A204.1 (cell line): ENCODE results near the gene HOXA1.

Experiments used
- FAIRE-seq: peaks from 2 replicates; lab custom pipeline; 2012; peaks lifted over from hg19 to GRCh38; lab: Jason Lieb, UNC

The HOXA1 gene

DNA sequence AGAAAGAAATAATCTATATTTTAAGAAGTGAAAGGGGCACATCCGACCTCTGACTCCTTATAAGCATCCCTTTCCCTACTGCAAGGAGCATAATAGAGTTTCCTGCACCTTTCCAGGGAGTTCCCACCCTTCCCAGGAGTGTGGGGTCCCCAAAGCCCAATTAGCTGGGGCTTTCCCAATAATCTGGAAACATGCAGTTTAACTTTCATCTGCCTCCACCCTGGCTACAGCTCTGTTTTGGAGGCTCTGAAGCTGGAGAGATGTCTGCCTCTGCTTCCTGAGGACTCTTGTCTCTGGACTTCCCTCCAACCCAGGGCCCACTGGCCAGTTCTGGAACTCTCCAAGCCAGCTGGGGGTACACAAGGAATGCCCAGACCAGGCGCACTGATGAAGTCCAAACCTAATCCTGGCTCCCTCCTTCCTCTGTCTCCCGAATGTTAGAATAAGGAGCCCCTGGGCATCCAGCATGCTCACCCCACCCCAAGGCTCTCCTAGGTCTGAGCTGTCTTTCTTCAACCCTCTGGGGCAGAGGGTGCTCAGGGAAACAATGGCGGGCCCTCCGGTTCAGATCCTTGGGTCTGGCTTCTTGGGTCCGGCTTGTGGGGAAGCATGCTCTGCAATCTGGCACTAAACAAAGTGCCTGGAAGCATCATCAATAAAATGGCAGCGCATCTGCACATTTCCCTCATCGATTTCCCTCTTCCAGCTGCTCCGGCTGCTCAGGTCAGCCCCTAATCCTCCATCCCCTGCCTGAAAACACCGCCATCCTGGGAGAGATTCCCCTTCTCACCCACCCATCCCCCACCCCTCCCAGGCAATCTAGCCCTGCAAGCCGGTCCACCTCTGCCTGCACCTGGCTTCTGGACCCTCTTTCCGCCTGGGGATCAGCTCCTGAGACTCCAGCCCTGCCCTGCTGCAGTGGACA is 21.4 kb upstream of the HOXA1 start:
- FAIRE-seq, result no peak

DNA sequence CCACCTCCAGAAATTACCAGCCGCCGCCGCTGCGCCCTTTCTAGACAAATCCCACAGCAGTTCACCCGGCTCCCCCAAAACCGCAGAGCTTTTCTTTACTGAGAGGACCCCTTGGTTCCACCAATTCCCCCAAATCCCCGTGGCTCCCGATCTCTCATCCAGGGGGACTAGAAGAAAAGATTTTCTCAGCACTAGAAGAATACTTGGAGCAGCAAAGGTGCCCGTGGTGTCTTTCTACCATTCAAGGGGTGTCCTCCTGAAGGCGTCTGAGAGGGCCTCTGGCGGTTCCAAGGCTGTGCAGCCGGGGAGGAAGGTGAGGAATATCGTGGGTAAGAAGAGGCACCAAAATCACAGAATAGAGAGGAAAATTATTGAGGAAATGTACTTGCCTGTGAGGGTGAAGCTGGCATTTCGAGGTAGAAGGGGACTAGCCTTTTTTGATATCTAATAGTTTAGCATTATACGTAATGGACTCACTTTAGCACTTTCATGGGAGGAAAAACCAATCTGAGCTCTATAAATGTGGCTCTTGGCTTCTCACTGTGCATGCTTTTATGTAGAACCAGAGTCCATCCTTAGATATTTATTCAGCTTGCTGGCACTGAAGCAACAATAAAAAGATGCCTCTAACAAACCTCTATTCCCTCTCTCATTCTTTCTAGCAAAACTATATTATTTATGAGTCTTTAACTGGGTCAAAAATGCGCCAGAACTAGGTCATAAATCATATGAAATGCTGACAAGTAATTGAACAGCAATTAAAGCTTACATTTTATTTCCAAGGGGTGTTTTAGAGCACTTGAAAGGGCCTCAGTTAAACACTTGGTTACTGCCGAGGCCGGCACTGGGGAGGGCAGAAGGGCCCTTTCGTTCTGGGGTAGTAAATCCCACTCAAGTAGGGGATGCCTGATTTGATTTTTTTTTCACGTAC is 20.5 kb upstream of the HOXA1 start:
- FAIRE-seq, result no peak

DNA sequence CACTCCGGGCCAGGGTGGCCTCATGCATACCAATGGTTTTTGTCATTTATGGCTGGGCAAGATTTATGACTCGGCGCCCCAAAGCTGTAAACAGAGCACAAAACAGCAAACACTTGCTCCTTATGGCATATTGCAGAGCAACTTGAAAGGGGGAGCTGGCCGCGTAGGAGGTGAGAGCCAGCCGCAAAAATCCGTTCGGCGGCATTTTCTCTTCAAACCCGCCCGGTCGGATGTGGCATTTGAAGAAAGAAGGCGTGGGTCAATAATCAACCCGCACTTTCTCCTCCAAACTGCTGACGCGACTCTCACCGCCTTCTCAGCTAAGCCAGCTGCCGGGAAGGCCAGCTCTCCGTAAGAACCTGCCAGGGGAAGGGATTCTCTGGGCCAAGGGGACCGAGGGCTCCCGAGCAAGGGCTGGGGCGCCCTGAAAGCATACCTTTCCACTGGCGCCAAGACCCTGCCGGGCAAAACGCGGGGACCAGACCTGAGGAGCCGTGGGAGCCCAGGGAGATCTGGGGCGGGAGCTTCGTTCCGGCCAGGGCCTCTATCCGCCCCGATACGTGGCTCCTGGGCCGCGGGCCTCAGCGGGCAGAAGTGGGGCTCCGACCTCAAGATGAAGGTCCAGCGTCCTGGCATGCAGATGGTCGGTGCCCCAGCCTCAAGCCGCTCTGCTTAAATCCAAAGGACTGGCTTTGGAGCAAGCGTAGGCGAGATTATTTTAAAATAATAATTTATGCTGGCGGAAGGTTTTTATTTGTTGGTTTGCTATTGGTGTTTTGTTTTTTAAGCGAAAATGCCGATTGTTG is 19.6 kb upstream of the HOXA1 start:
- FAIRE-seq, result no peak

DNA sequence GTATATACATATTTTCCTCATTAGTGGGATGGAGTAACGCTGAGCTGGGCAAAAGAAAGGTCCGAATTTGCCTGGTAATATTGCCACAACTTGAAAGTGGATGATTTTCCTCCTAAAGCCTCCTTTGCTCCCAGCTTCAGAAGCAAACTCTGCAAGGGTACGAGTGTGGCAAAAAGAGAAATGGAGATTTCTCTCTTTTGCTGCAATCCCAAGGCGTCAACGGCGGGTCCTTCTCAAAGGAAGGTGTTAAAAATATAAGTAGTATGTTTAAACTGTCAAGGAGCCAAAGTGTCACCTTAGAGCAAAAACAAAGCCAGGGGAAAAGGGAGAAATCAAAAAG is 19.1 kb upstream of the HOXA1 start:
- FAIRE-seq, result no peak

DNA sequence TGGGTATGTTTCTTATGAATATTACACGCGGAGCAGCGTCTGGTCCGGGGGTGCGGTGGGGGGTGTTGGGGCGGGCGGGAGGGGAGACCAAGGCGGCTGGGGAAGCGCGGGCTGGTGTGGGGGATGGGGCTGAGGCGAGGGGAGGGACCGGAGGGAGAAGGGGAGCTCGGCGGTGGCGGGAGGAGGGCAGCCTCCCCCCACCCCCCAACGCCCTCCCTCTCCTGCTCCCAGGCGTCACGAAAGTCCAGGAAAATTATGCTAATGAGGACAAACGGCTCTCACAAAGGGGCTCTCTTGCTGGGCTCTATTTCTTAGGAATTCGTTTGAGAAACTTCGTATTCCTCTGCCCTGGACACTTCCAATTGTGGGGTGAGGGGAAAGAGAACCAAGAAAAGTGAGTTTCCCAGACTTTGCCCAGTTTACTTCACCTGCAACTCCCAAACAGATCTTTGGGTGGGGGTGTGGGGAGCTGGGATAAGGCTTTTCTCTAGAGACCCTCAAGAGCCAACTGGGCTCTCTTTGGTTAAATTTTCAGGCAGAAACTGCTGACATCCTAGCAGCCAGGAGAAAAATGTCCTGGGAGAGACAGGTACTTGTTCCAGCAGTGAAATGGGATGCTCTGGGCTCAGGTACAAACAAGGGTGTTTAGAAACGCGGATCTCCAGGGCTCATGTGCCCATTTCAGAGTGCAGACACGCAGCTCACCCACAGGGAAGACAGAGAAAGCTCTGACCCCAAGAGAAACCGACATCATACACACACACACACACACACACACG is 18.4 kb upstream of the HOXA1 start:
- no peak for FAIRE-seq

DNA sequence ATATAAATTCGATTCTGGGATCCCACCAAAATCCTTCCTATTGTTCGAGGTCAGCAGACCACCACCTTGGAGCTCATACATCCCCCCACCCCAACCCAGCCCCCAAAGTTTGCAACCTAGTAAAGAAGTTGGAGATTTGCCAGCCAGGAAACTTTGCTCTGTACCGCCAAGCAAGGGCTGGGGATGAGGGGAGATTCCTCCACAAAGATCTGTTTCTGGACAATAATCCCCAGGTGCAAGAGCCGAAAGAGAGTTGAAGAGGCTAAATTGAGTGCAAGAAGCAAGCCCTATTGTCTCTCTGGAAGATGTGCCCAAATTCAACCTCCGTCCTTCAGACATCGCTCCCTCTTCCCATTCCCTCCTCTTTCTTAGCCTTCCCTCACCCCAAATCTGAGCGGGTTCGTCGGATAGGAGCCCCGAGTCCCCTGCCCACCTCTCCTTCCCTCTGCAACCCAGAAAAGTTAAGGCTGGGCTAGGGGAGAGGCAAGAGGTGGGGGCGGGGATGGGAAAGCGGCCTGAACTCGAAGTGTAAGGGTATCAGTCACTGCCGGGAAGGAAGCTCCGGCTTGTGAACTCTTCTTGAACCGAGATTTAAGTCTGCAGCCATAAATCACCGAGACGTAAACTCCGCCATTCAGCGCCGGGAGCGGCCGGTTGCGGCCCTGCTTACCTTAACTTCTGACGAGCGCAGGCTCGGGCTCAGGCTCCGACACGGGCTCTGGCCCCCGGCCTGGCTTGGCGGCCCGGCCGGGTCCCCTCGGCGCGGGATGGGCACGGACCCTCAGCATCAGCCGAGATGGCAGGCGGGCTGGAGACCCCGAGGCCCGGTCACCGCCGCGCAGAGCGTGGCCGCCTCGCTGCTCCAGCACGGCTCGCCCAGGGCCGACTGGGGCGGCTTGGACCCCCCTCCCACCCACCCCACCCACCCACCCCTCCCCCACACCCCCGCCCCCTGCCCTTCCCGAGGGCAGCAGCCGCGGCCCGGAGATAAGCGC is 17.5 kb upstream of the HOXA1 start:
- FAIRE-seq, result no peak

DNA sequence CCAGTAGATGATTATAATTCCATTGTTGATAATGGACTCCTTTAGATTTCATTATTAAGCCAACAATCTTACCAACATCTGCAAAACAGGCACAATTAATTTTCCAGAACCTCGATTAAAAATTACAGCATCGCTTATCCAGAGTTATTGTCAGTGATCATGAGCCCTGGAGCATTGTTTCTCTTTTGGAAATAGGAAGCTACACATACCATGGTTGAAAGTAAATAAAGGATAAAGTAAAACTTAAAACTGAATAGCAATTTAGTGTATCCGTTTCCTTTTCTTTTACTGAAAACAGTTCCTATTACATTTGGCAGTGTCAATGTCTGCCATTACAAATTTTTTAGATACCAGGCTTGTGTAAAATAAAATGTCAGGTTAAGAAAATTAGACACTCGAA is 16.6 kb upstream of the HOXA1 start:
- no peak for FAIRE-seq

DNA sequence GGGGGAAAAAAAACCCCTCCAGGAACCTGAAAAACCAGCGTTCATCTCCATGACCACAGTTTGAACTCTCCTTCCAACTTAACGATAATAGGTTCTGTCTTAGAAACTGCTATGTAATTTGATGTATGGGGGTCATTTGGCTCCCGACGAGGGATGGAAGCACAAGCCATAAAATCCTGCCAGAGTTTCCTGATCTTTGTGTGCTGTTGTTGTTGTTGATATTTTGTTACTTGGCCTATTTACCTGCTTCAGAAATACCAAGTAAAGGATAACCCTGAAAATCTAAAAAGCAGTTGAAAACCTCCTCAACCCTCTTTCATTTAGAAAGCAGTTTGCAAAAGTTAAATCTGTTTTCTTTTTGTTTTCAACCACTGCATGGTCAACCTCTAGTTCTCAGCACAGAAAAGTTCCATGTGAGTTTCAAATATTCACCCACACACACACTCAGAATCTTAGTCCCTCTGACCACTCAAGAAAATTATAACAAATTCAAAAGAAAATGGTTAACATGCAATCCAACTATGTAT is 16.0 kb upstream of the HOXA1 start:
- no peak for FAIRE-seq

DNA sequence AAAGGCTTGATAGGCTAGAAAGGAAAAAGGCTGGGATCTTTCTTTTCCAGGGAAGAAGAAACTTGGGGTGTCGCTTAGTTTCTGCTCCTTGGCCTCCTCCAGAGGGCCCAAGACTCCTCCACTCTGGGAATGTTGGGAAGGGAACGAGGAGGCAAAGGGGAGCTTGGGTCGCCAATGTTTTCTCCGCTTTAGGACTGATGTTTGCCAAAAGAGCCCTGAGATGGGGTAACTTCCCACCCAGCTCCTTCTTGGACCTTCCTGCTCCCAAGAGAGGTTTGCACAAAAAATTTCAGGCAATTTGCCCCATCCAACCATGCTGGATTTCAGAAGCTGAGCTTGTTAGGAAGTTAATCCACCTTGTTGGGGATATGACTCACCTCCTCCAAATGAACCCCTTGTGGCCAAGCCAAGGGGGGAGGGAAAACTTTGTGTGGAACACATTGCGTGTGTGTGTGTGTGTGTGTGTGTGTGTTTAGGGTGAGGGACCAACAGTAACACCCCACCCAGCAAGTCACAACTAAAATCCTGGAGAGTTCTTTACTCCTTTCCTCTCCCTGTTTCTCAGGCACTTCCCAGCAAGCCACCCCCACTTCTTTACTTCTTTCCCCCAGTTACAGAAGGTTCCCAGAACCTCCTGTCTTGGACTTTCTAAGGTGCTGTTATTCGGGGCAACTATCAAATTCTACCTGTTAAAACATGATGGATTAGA is 15.4 kb upstream of the HOXA1 start:
- FAIRE-seq, result no peak

DNA sequence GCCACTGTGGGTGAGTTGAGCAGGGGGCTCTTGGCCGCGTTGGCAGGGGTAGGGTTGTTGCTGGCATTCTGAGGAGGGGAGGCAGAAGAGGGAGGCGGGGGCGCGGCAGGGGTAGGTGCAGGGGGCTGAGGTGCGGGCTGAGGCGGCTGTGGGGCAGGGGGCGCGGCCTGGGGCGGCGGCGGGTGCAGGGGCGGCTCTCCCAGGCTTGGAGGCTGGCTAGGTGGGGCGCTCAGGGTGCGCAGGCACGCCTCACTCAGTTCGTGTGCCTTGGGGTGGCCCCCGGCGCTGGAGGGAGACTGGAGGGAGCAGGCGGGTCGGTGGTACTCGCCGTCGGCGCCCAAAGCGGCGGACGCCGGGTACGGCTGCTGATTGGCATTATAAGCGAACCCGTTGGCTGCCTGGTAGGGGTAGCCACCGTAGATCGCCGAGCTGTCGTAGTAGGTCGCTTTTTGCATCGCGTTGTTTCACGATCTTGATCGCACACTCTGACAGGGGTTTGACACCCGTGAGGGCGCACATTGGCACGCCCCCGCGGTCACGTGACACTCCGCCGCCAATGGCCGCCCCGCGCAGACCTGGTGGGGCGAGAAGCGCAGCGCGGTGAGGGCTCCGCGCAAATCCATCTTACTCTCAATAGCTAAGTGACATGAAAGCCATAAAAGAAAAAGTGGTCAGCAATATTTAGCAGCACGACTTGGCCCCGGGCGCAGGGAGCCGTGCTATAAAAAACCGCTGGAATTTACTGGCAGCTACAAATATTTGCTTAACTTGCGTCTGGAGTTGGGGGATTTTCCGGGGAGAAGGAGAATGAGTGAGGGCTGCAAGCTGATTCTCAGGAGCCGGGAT is 14.6 kb upstream of the HOXA1 start:
- no peak for FAIRE-seq

DNA sequence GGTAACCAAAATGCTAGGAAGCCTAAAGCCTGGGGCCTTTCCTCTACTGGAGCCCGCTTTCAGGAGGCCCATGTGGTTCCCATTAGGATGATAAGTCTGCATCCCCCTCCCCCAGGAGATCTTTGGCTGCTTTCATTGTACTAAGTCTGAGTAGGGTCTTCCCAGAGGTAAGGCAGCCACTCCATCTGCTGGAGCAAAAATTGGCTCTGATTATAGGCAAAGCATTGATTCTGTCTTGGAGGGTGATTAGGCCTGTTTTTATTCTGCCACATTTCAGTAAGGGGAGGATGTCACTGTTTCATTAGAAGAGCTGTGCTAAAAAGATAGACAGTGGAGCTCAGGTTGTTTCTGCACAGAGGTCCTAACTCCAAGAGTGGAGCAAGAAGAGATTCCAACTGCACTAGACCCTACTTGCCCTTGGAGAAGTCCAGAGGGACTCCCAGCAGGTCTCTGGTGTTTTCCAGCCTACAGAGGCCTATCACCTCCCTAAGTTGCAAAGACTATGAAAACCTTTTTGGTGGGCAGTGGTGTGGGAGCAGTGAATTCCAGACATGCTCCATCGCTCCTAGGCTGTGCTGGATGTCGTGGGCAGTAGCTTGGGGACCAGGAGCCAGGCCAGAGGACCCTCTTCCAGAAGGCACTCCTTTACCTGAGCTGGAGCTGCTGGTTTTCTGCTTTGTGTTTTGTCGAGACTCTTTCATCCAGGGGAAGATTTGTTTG is 13.8 kb upstream of the HOXA1 start:
- FAIRE-seq, result no peak

DNA sequence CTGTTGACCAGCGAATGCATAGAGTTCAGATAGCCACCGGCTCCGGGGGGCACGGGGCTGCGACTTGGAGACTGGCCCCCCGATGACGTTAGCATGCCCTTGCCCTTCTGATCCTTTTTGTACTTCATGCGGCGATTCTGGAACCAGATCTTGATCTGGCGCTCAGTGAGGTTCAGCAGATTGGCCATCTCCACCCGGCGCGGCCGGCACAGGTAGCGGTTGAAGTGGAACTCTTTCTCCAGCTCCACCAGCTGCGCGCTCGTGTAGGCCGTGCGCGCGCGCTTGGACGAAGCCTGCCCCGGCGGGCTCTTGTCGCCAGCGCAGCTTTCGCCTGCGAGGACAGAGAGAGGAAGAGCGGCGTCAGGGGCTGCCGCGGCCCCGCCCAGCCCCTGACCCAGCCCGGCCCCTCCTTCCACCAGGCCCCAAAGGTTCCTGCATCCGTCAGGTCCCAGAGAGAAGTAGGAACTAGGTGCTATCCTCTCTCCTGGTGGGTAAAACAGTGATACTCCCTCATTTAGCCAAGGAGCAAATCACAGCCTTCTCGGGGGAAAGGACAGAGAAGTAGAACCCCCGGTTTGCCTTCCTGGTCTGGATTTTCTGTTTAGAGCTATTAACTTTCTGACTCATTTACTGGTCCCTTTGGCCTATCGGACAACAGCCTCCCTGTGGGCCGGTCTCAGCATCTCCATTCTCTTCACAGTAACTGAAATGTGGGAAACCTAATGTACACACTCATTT is 12.8 kb upstream of the HOXA1 start:
- FAIRE-seq, result no peak

DNA sequence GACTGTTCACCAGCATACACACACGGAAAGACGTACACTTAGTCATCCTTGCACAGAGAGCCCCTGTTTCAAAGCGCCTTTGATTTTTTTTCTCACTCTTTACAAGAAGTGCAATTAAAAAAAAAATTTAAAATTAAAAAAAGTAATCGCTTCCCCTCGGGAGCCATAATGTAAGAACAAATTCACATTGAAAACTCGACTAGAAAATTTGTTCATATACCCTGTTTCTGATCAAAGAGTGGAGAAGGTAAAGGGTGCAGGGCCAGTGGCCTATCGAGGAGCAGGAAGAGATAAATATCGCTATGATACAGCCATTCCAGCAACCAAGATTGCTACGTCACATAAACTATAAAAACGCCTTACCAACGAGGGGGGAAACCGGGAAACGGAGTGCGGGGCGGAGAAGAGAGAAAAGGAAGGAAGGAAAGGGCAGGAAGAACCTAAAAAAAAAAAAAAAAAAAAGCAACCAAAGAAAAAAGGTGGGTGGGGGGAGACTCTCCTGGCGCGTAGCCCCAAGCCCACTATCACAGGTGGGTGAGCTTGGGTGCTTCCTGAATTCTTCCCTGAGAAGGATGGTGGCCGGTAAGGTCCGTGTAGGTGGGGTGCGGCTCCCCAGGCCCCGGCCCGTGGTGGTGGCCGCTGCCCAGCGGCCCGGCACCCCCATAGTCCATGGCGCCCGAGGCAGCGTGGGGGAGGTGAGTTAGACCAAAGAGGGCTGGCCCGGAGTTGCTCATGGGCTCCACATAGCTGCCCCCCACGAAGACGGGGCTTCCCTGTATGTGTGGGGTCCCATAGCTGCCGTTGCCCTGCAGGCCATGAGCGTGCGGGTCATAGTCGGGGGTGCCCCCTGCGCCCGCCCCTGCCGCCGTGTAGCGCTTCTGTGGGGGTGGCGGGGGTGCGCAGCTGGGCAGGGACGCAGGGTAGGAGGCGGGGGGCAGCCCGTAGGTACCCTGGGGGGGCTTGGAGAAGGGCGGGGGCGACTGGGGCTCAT is 11.9 kb upstream of the HOXA1 start:
- no peak for FAIRE-seq

DNA sequence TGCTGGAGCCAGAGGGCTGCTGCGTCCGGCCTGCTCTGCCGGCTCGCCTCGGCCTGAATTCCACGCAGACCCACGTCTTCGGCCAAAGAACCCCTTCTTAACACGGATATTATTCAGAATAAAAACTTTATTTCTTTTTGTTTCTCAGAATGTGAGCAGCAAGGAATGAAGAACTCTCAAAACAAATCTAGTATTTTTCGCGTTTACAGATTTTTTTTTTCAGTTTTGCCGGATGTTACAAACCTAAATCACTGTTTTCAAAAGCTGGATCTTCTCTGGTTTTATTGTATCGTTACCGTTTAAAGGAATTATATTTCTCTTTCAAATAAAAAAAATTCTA is 11.1 kb upstream of the HOXA1 start:
- no peak for FAIRE-seq

DNA sequence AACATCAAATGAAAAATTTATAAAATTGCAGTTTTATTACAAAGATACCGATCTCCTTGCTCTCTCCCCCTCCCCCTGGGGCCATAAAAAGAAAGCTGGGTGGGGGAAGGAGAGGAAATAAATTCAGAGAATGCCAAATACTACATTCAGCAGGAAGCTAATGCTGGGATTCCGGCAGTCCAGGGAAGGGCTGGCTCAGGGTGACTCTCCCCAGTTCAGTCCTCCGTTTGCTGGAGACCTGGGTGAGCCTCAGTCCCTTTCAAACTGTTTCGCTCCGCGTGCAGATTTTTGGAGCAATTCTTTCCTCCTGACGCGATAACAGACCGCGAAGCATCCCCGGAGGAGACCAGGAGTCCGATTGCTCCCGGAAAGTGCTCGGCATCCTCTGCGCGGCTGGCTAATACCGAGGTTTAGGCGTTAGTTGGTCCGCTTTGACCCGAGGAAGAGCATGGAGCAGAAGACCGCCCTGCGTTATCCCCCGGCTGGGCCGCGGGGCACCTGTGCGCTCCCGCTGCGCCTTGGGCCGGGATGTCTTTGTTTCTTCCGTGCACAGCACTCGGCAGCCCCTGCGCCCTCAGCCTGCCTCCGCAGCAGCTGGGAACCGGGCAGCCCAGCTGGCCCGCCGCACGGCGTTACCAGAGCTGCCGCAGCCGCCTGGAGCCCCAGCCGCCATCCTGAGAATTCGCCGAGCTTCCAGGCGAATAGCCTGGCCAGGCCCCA is 10.5 kb upstream of the HOXA1 start:
- no peak for FAIRE-seq
